ENCODE data around the gene LMF1. TPM values are rescaled to one million over a fixed set of nuclear protein-coding genes. Genes with fewer than 3 reads are reported as not detected.
A peak's percentile ranks its signal among the peaks of the same experiment; 100 is the strongest.

Gene LMF1
- total and polyA plus RNA-seq, 9 of the 15 experiments (the other 6 are each of a cell fraction or from before 2014, with no cell fraction given): 0.11 to 1.6 (median 0.55) TPM; not detected in 1

DNA sequence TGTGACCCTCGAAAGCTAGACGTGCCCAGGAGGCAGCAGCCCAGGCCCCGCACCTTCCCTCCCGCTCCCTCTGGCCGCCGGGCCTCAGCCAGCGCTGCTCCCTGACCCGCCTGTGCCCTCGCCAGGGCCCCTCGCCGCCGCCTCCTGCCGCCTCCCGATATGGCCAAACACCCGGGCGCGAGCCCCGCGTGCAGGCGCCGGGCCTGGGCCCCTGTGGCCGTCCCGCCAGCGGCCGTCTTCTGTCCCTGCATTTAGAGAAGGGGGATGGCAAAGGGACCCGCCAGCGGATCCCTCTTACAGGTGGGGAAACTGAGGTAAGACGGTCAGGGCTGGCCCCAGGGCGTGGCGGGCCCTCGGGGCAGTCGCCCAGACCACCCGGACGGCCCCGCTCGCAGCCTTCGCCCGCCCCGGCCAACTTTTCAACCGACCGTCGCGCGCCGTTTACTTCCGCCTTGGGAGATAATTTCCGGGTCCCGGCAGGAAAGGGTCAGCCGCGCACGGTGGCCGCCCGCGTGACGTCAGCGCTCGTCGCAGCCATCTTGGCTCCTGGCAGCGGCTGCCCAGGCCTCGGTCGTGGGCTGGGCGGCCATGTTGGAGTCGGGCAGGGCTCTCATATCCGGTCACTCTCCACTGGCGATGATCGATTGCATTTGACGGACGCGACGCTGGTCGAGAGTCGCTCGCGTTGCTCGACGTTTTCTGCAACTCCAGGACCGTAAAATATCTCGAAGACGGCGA lies 163.3 kb downstream of the LMF1 start (continued):
- TF ChIP-seq, protein P1, sequence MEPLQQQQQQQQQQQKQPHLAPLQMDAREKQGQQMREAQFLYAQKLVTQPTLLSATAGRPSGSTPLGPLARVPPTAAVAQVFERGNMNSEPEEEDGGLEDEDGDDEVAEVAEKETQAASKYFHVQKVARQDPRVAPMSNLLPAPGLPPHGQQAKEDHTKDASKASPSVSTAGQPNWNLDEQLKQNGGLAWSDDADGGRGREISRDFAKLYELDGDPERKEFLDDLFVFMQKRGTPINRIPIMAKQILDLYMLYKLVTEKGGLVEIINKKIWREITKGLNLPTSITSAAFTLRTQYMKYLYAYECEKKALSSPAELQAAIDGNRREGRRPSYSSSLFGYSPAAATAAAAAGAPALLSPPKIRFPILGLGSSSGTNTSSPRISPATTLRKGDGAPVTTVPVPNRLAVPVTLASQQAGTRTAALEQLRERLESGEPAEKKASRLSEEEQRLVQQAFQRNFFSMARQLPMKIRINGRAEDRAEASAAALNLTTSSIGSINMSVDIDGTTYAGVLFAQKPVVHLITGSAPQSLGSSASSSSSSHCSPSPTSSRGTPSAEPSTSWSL (CRISPR knock-in tag; IDR thresholded peaks at IDR 0.05; ENCODE audit: borderline replicate concordance): no peak
- peak; percentile 10 for TF ChIP-seq NEUROD1 (IDR thresholded peaks at IDR 0.05; ENCODE audit: borderline replicate concordance, low read depth, low read length, partially characterized antibody)
- TF ChIP-seq ETV1 (tag; conservative IDR thresholded peaks at IDR 0.05; ENCODE audit: low read depth): peak; percentile 91
- TF ChIP-seq, protein P2, sequence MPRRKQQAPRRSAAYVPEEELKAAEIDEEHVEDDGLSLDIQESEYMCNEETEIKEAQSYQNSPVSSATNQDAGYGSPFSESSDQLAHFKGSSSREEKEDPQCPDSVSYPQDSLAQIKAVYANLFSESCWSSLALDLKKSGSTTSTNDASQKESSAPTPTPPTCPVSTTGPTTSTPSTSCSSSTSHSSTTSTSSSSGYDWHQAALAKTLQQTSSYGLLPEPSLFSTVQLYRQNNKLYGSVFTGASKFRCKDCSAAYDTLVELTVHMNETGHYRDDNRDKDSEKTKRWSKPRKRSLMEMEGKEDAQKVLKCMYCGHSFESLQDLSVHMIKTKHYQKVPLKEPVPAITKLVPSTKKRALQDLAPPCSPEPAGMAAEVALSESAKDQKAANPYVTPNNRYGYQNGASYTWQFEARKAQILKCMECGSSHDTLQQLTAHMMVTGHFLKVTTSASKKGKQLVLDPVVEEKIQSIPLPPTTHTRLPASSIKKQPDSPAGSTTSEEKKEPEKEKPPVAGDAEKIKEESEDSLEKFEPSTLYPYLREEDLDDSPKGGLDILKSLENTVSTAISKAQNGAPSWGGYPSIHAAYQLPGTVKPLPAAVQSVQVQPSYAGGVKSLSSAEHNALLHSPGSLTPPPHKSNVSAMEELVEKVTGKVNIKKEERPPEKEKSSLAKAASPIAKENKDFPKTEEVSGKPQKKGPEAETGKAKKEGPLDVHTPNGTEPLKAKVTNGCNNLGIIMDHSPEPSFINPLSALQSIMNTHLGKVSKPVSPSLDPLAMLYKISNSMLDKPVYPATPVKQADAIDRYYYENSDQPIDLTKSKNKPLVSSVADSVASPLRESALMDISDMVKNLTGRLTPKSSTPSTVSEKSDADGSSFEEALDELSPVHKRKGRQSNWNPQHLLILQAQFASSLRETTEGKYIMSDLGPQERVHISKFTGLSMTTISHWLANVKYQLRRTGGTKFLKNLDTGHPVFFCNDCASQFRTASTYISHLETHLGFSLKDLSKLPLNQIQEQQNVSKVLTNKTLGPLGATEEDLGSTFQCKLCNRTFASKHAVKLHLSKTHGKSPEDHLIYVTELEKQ (CRISPR knock-in tag; IDR thresholded peaks at IDR 0.05): no peak
- TF ChIP-seq, protein P3, sequence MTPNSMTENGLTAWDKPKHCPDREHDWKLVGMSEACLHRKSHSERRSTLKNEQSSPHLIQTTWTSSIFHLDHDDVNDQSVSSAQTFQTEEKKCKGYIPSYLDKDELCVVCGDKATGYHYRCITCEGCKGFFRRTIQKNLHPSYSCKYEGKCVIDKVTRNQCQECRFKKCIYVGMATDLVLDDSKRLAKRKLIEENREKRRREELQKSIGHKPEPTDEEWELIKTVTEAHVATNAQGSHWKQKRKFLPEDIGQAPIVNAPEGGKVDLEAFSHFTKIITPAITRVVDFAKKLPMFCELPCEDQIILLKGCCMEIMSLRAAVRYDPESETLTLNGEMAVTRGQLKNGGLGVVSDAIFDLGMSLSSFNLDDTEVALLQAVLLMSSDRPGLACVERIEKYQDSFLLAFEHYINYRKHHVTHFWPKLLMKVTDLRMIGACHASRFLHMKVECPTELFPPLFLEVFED (CRISPR knock-in tag; conservative IDR thresholded peaks at IDR 0.05): no peak
- peak; percentile 66 for TF ChIP-seq KHSRP (IDR thresholded peaks at IDR 0.05)
- no peak for TF ChIP-seq FUS (optimal IDR thresholded peaks at IDR 0.05; ENCODE audit: low read depth, low read length)
- TF ChIP-seq ZNF232 (CRISPR knock-in tag; IDR thresholded peaks at IDR 0.05): no peak
- TF ChIP-seq LCOR (CRISPR knock-in tag; IDR thresholded peaks at IDR 0.05): peak; percentile 62
- TF ChIP-seq TEAD4 (IDR thresholded peaks at IDR 0.05; ENCODE audit: low read length): no peak; the same call in 1 of the 2 replicates
- TF ChIP-seq TEAD4 (CRISPR knock-in tag; IDR thresholded peaks at IDR 0.05; ENCODE audit: borderline replicate concordance): no peak
- no peak for TF ChIP-seq DPF2 (IDR thresholded peaks at IDR 0.05)
- TF ChIP-seq, protein P4, sequence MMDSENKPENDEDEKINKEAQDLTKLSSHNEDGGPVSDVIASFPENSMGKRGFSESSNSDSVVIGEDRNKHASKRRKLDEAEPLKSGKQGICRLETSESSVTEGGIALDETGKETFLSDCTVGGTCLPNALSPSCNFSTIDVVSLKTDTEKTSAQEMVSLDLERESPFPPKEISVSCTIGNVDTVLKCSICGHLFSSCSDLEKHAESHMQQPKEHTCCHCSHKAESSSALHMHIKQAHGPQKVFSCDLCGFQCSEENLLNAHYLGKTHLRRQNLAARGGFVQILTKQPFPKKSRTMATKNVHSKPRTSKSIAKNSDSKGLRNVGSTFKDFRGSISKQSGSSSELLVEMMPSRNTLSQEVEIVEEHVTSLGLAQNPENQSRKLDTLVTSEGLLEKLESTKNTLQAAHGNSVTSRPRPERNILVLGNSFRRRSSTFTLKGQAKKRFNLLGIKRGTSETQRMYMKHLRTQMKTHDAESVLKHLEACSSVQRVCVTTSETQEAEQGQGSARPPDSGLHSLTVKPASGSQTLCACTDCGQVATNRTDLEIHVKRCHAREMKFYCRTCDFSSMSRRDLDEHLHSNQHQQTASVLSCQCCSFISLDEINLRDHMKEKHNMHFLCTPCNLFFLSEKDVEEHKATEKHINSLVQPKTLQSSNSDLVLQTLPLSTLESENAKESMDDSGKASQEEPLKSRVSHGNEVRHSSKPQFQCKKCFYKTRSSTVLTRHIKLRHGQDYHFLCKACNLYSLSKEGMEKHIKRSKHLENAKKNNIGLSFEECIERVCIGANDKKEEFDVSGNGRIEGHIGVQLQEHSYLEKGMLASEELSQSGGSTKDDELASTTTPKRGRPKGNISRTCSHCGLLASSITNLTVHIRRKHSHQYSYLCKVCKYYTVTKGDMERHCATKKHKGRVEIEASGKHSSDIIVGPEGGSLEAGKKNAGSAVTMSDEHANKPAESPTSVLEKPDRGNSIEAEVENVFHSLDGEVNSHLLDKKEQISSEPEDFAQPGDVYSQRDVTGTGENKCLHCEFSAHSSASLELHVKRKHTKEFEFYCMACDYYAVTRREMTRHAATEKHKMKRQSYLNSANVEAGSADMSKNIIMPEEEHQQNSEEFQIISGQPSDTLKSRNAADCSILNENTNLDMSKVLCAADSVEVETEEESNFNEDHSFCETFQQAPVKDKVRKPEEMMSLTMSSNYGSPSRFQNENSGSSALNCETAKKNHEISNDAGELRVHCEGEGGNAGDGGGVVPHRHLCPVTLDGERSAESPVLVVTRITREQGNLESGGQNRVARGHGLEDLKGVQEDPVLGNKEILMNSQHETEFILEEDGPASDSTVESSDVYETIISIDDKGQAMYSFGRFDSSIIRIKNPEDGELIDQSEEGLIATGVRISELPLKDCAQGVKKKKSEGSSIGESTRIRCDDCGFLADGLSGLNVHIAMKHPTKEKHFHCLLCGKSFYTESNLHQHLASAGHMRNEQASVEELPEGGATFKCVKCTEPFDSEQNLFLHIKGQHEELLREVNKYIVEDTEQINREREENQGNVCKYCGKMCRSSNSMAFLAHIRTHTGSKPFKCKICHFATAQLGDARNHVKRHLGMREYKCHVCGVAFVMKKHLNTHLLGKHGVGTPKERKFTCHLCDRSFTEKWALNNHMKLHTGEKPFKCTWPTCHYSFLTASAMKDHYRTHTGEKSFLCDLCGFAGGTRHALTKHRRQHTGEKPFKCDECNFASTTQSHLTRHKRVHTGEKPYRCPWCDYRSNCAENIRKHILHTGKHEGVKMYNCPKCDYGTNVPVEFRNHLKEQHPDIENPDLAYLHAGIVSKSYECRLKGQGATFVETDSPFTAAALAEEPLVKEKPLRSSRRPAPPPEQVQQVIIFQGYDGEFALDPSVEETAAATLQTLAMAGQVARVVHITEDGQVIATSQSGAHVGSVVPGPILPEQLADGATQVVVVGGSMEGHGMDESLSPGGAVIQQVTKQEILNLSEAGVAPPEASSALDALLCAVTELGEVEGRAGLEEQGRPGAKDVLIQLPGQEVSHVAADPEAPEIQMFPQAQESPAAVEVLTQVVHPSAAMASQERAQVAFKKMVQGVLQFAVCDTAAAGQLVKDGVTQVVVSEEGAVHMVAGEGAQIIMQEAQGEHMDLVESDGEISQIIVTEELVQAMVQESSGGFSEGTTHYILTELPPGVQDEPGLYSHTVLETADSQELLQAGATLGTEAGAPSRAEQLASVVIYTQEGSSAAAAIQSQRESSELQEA (IDR thresholded peaks at IDR 0.05; ENCODE audit: low read depth): no peak

All from K562 (cell line).